ENCODE measurements around the gene SKI.
"Not testable (repeated sequence)": the region's sequence is repeated elsewhere in the genome, so short reads cannot be mapped to it uniquely, and the experiment has no call there.

Gene SKI

GRCh38 chr1:2290171-2290578 is 62.1 kb downstream of the SKI start:
- Histone ChIP-seq H3K36me3 (ENCODE audit: insufficient read depth, low read length) (no peaks in the 10 kb centered on the region), H3K9ac (ENCODE audit: low read length) (no peak overlapping the region), H3K27me3 (ENCODE audit: control insufficient read depth in 1 of 2, insufficient read depth in 2 of 2, low read length in 2 of 2) (no peaks in the 10 kb centered on the region), H3K9me3 (ENCODE audit: low read length) (no peaks in the 10 kb centered on the region), H3K4me3 (ENCODE audit: low read depth in 1 of 2, low read length in 2 of 2) (peak overlapping the region in 1 of 2 donors; percentile 64), H3K4me1 (ENCODE audit: insufficient read depth, low read length) (peaks cover 61% of the 10 kb centered on the region), H3K27ac (ENCODE audit: low read depth, low read length) (peak overlapping the region; percentile 79)

DNA sequence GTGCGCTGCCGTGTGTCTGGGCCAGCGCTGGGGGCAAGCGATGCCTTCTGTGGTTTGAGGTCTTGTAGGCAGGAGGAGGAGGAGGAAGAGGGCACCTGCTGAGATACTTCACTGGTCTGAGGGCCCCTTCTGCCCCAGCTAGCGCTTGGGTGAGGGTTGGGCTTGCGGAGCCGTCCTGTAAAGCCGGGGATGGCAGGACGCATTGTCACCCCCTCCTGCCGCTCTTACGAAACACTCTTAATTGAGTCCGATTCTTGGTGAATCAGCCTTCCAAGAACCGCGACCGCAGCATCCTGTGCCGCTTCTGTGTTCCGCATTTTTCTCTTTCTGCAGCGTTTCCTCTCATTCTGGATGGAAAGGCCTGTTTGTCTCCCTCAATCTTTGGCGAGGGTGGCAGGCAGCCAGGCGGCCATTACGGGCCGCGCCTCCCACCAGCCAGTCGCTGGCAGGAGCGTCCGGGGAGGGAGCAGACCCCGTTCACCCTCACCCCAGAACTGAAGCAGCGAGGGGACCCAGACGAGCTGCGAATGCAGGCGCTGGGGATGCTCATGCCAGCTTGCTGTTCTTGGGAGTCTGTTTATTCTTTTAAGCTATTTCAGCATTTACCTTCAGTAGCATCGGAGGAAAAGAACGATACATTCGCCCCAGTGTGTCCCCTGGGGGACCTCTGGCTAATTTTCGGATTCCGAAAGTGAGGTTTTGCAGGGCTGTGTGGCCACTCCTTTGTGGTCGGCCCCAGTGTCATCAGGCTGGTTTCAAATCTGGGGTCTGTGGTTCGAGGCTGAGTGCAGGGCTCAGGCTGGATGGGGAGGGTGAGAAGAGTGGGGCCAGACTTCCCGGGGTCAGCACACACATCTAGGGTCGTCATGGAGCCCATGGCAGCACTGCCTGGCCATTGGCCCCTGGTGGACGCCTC is 62.7 kb downstream of the SKI start:
- Histone ChIP-seq H3K27ac (ENCODE audit: low read depth, low read length) (peak overlapping the region; percentile 79), H3K36me3 (ENCODE audit: insufficient read depth, low read length) (no peaks in the 10 kb centered on the region), H3K9ac (ENCODE audit: low read length) (peak overlapping the region; percentile 33), H3K4me1 (ENCODE audit: insufficient read depth, low read length) (peaks cover 64% of the 10 kb centered on the region), H3K4me3 (ENCODE audit: low read depth in 1 of 2, low read length in 2 of 2) (peak overlapping the region in 1 of 2 donors; percentile 64), H3K9me3 (ENCODE audit: low read length) (no peaks in the 10 kb centered on the region), H3K27me3 (ENCODE audit: control insufficient read depth in 1 of 2, insufficient read depth in 2 of 2, low read length in 2 of 2) (no peaks in the 10 kb centered on the region)

- no peak overlapping the region for H3K9ac ChIP-seq (ENCODE audit: low read length)
- no peaks in the 10 kb centered on the region for H3K9me3 ChIP-seq (ENCODE audit: low read length)
- no peaks in the 10 kb centered on the region for H3K27me3 ChIP-seq (ENCODE audit: control insufficient read depth in 1 of 2, insufficient read depth in 2 of 2, low read length in 2 of 2)
- no peaks in the 10 kb centered on the region for H3K36me3 ChIP-seq (ENCODE audit: insufficient read depth, low read length)
- H3K27ac ChIP-seq (ENCODE audit: low read depth, low read length) = peak overlapping the region; percentile 79
- H3K4me1 ChIP-seq (ENCODE audit: insufficient read depth, low read length) = peaks cover 64% of the 10 kb centered on the region
- no peak overlapping the region for H3K4me3 ChIP-seq (ENCODE audit: low read depth in 1 of 2, low read length in 2 of 2)
These were observed 63.5 kb downstream of the SKI start for GRCh38 chr1:2291577-2291976.

DNA sequence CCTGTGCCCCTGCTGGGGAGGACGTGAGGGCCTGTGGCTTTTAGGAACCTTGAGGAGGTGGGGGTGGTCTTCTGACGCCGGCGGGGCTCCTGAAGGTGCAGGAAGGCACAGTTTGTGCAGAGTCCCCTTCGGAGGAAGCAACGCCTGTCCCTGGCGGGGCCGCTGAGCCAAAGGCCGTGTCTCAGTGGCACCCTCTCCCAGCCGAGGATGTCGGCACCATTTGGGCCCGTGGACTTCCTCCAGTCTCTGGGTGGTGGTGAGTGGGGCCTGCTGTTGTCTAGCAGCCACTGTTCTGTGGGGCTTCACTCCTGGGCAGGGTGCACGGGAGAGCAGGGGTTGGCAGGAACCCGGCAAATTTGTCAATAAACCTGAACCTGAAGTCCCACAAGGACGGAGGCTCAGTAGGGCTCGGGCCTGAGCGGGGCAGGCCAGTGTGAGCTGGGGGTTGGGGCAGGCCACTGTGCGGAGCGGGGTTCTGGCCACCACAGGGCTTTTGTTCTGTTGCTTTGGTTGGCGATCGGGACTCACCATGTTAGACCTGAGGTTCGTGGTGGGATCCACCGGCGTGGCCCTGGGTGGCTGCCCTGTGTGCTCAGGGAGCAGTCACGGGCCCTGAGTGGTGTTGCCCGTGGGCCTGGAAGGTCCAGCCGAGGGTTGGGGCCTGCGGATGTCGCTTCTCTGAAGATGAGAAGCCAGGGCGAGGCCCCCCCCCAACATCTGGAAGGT is 64.8 kb downstream of the SKI start:
- no peak overlapping the region for H3K27ac ChIP-seq (ENCODE audit: low read depth, low read length)
- H3K4me1 ChIP-seq (ENCODE audit: insufficient read depth, low read length) = peaks cover 64% of the 10 kb centered on the region
- no peaks in the 10 kb centered on the region for H3K27me3 ChIP-seq (ENCODE audit: control insufficient read depth in 1 of 2, insufficient read depth in 2 of 2, low read length in 2 of 2)
- H3K9ac ChIP-seq (ENCODE audit: low read length) = no peak overlapping the region
- H3K9me3 ChIP-seq (ENCODE audit: low read length) = no peaks in the 10 kb centered on the region
- no peak overlapping the region for H3K4me3 ChIP-seq (ENCODE audit: low read depth in 1 of 2, low read length in 2 of 2)
- no peaks in the 10 kb centered on the region for H3K36me3 ChIP-seq (ENCODE audit: insufficient read depth, low read length)

- peaks cover 66% of the 10 kb centered on the region for H3K4me1 ChIP-seq (ENCODE audit: insufficient read depth, low read length)
- no peaks in the 10 kb centered on the region for H3K9me3 ChIP-seq (ENCODE audit: low read length)
- H3K4me3 ChIP-seq (ENCODE audit: low read depth in 1 of 2, low read length in 2 of 2) = no peak overlapping the region
- H3K36me3 ChIP-seq (ENCODE audit: insufficient read depth, low read length) = no peaks in the 10 kb centered on the region
- no peak overlapping the region for H3K27ac ChIP-seq (ENCODE audit: low read depth, low read length)
- no peak overlapping the region for H3K9ac ChIP-seq (ENCODE audit: low read length)
- H3K27me3 ChIP-seq (ENCODE audit: control insufficient read depth in 1 of 2, insufficient read depth in 2 of 2, low read length in 2 of 2) = no peaks in the 10 kb centered on the region
These were observed 66.1 kb downstream of the SKI start for GRCh38 chr1:2294033-2294724.

DNA sequence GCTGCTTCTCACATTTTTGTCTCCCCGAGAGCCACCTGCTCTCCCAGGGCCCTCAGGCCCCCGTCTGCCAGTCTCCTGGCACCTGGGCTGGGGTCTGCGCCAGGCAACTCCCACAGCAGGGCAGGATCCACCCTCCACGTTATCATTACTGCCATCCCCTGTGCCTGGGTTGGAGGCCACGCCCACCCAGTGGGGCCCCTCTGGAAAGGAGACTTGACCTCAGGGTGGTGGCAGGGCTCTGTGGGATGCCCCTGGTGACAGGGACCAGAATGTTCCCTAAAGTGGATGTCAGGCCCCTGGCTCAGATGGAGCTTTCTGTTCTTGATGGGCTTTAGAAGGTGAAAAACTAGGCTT is 66.6 kb downstream of the SKI start:
- Histone ChIP-seq H3K36me3 (ENCODE audit: insufficient read depth, low read length) (no peaks in the 10 kb centered on the region), H3K4me1 (ENCODE audit: insufficient read depth, low read length) (peaks cover 68% of the 10 kb centered on the region), H3K9me3 (ENCODE audit: low read length) (no peaks in the 10 kb centered on the region), H3K4me3 (ENCODE audit: low read depth in 1 of 2, low read length in 2 of 2) (no peak overlapping the region), H3K27me3 (ENCODE audit: control insufficient read depth in 1 of 2, insufficient read depth in 2 of 2, low read length in 2 of 2) (no peaks in the 10 kb centered on the region), H3K9ac (ENCODE audit: low read length) (no peak overlapping the region), H3K27ac (ENCODE audit: low read depth, low read length) (no peak overlapping the region)

DNA sequence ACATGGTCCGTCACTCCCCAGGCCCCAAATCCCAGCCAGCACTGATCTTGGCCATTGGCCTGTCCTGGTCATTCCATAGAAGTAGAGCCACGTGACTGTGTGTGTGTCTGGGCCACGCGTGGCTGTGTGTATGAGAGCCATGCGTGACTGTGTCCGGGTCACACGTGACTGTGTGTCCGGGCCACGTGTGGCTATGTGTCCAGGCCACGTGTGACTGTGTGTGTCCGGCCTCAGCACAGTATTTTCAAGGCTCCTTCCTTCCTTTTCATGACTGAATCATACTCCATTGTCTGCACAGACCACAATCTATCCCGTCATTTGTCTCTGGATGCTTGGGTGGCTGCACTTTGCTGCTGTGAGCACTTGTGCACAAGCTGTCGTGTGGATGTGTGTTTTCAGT is 67.4 kb downstream of the SKI start:
- no peaks in the 10 kb centered on the region for H3K9me3 ChIP-seq (ENCODE audit: low read length)
- no peaks in the 10 kb centered on the region for H3K36me3 ChIP-seq (ENCODE audit: insufficient read depth, low read length)
- H3K27ac ChIP-seq (ENCODE audit: low read depth, low read length) = no peak overlapping the region
- peaks cover 68% of the 10 kb centered on the region for H3K4me1 ChIP-seq (ENCODE audit: insufficient read depth, low read length)
- no peak overlapping the region for H3K9ac ChIP-seq (ENCODE audit: low read length)
- H3K27me3 ChIP-seq (ENCODE audit: control insufficient read depth in 1 of 2, insufficient read depth in 2 of 2, low read length in 2 of 2) = no peaks in the 10 kb centered on the region
- no peak overlapping the region for H3K4me3 ChIP-seq (ENCODE audit: low read depth in 1 of 2, low read length in 2 of 2)

DNA sequence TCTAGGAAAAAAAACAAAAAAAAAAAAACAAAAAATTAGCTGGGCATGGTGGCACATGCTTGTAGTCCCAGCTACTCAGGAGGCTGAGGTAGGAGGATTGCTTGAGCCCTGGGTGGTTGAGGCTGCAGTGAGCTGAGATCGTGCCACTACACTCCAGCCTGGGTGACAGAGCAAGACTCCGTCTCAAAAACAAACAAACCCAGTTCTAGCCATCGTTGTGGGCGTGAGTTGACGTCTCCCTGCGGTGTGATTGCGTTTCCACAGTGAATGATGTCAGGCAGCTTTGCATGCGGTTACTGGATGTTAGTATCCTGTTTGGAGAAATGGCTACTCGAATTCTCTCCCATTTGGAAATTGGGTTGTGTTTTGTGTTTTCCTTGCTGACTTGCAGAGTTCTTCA is 68.1 kb downstream of the SKI start:
- peaks cover 68% of the 10 kb centered on the region for H3K4me1 ChIP-seq (ENCODE audit: insufficient read depth, low read length)
- H3K36me3 ChIP-seq (ENCODE audit: insufficient read depth, low read length); H3K27ac ChIP-seq (ENCODE audit: low read depth, low read length); H3K9ac ChIP-seq (ENCODE audit: low read length); H3K27me3 ChIP-seq (ENCODE audit: control insufficient read depth in 1 of 2, insufficient read depth in 2 of 2, low read length in 2 of 2); H3K4me3 ChIP-seq (ENCODE audit: low read depth in 1 of 2, low read length in 2 of 2); H3K9me3 ChIP-seq (ENCODE audit: low read length): not testable (repeated sequence)

GRCh38 chr1:2296614-2297013 is 68.5 kb downstream of the SKI start:
- Histone ChIP-seq H3K9me3 (ENCODE audit: low read length) (no peaks in the 10 kb centered on the region), H3K27me3 (ENCODE audit: control insufficient read depth in 1 of 2, insufficient read depth in 2 of 2, low read length in 2 of 2) (no peaks in the 10 kb centered on the region), H3K36me3 (ENCODE audit: insufficient read depth, low read length) (no peaks in the 10 kb centered on the region), H3K4me3 (ENCODE audit: low read depth in 1 of 2, low read length in 2 of 2) (no peak overlapping the region), H3K9ac (ENCODE audit: low read length) (no peak overlapping the region), H3K4me1 (ENCODE audit: insufficient read depth, low read length) (peaks cover 68% of the 10 kb centered on the region), H3K27ac (ENCODE audit: low read depth, low read length) (no peak overlapping the region)

DNA sequence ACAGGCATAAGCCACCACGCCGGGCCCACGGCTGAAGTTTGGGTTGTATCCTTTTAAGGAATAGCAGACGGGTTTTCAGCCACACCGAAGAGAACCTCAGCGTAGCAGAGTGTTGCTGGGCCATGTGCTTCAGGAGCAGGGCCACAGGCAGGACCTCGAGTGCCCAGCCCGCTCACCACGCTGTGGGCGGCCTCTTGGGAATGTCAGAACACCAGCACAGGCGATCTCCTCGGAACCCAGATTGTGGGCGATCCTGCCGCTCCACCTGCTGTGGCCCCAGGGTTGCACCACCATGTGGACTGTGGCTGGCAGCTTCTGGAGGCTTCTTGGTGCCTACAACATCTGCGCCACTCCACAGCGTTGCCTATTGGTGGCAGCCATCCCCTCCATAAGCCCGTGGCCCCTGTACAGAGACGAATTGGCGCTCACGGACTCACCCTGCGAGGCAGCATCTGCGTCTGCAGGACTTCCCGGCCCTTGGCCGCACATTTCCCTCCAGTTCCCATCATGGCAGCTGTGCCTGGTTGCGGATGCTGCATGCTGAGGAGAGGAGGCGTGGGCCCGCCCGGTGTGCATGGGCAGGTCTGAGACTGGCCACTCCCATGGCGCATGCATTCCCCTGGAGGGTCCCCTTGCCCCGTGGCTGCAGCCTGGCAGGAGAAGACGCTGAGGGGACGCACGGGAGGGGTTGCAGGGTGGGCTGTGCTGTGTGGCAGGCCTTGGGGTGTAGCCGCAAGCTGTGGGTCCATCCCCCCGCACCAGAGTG is 69.3 kb downstream of the SKI start:
- Histone ChIP-seq H3K36me3 (ENCODE audit: insufficient read depth, low read length) (no peaks in the 10 kb centered on the region), H3K27me3 (ENCODE audit: control insufficient read depth in 1 of 2, insufficient read depth in 2 of 2, low read length in 2 of 2) (no peaks in the 10 kb centered on the region), H3K27ac (ENCODE audit: low read depth, low read length) (no peak overlapping the region), H3K9ac (ENCODE audit: low read length) (no peak overlapping the region), H3K9me3 (ENCODE audit: low read length) (no peaks in the 10 kb centered on the region), H3K4me3 (ENCODE audit: low read depth in 1 of 2, low read length in 2 of 2) (no peak overlapping the region), H3K4me1 (ENCODE audit: insufficient read depth, low read length) (peaks cover 63% of the 10 kb centered on the region)

DNA sequence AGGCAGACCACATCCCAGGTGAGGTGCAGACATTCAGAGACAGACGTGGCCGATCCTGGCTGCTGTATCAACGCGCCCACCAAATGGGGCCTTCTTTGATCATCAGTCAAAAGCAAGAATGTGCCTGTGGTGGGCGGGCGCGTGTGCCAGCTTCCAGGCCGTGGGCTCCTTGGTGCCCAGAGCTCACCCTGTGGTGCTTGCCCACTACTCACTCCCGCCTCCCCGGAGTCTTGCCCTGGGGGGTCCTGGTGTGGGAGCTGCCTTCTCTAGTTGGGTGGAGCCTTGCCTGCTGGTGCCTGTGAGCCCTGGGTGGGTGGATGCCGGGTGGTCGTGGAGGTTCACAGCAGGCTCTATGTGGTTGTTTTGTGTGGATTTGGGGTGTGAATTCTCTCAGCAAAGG is 70.6 kb downstream of the SKI start:
- Histone ChIP-seq H3K9ac (ENCODE audit: low read length) (no peak overlapping the region), H3K4me1 (ENCODE audit: insufficient read depth, low read length) (peaks cover 62% of the 10 kb centered on the region), H3K36me3 (ENCODE audit: insufficient read depth, low read length) (peaks cover 13% of the 10 kb centered on the region), H3K27me3 (ENCODE audit: control insufficient read depth in 1 of 2, insufficient read depth in 2 of 2, low read length in 2 of 2) (no peaks in the 10 kb centered on the region), H3K27ac (ENCODE audit: low read depth, low read length) (no peak overlapping the region), H3K9me3 (ENCODE audit: low read length) (no peaks in the 10 kb centered on the region), H3K4me3 (ENCODE audit: low read depth in 1 of 2, low read length in 2 of 2) (peak overlapping the region in 1 of 2 donors; percentile 30)
